ENCODE measurements around the gene NOL4L. TPM values are rescaled to one million over a fixed set of nuclear protein-coding genes. Genes with fewer than 3 reads are reported as not detected.

The NOL4L gene
- total RNA-seq, 2 experiments from 2014 or later, result 53.1 to 55.6 TPM

DNA sequence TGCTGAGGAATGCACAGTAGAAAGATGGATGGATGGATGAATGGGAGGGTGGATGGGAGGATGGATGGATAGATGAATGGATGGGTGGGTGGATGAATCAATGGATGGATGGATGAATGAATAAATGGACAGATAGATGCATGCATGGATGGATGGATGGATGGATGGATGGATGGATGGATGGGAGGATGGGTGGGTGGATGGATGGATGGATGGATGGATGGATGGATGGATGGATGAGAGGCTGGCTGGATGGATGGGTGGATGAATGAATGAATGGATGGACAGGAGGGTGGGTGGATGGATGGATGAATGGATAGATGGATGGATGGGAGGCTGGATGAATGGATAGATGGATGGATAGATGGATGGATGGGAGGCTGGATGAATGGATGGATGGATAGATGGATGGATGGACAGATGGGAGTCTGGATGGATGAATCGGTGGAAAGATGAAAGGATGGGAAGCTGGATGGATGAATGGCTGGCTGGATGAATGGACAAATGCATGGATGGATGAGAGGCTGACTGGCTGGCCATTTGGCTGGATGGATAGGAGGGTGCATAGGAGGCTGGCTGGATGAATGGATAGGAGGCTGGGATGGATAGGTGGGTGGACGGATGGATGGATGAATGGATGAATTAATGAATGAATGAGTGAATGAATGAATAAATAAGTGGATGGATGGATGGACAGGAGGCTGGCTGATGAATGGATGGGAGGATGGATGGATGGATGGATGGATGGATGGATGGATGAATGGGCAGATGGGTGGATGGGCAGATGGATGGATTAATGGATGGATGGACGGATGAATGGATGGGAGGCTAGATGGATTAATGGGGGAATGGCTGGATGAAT, 28.3 kb upstream of the NOL4L start:
- ChIA-PET POLR2A (no interaction called here), CTCF (no interaction called here)
- intact Hi-C loops (cut with DNase I, micrococcal nuclease), result no loop called here
- Histone ChIP-seq H3K27me3 (ENCODE audit: control insufficient read depth in 1 of 2, insufficient read depth in 2 of 2, low read length in 2 of 2) (no peaks in the 10 kb centered on the region), H3K36me3 (ENCODE audit: insufficient read depth, low read length) (no peaks in the 10 kb centered on the region), H3K4me1 (ENCODE audit: insufficient read depth, low read length) (peaks cover 17% of the 10 kb centered on the region), H3K9me3 (ENCODE audit: control insufficient read depth in 1 of 2, insufficient read depth in 1 of 2, low read length in 2 of 2) (no peaks in the 10 kb centered on the region), H3K4me3 (ENCODE audit: low read length) (no peak overlapping the region), H3K27ac (ENCODE audit: low read depth in 1 of 2, low read length in 2 of 2) (no peak overlapping the region)
- Mint-ChIP-seq H3K27me3 (no peaks in the 10 kb centered on the region), H3K9me3 (no peaks in the 10 kb centered on the region), H3K27ac (no peak overlapping the region), H3K4me1 (ENCODE audit: low read depth) (peaks cover 26% of the 10 kb centered on the region), H3K36me3 (ENCODE audit: low read depth) (no peaks in the 10 kb centered on the region), H3K4me3 (no peak overlapping the region)
- no peak for ATAC-seq (ENCODE audit: poor library complexity)
- TF ChIP-seq, protein P1, sequence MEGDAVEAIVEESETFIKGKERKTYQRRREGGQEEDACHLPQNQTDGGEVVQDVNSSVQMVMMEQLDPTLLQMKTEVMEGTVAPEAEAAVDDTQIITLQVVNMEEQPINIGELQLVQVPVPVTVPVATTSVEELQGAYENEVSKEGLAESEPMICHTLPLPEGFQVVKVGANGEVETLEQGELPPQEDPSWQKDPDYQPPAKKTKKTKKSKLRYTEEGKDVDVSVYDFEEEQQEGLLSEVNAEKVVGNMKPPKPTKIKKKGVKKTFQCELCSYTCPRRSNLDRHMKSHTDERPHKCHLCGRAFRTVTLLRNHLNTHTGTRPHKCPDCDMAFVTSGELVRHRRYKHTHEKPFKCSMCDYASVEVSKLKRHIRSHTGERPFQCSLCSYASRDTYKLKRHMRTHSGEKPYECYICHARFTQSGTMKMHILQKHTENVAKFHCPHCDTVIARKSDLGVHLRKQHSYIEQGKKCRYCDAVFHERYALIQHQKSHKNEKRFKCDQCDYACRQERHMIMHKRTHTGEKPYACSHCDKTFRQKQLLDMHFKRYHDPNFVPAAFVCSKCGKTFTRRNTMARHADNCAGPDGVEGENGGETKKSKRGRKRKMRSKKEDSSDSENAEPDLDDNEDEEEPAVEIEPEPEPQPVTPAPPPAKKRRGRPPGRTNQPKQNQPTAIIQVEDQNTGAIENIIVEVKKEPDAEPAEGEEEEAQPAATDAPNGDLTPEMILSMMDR (IDR thresholded peaks at IDR 0.05), result no peak
- DNase-seq, result no peak

DNA sequence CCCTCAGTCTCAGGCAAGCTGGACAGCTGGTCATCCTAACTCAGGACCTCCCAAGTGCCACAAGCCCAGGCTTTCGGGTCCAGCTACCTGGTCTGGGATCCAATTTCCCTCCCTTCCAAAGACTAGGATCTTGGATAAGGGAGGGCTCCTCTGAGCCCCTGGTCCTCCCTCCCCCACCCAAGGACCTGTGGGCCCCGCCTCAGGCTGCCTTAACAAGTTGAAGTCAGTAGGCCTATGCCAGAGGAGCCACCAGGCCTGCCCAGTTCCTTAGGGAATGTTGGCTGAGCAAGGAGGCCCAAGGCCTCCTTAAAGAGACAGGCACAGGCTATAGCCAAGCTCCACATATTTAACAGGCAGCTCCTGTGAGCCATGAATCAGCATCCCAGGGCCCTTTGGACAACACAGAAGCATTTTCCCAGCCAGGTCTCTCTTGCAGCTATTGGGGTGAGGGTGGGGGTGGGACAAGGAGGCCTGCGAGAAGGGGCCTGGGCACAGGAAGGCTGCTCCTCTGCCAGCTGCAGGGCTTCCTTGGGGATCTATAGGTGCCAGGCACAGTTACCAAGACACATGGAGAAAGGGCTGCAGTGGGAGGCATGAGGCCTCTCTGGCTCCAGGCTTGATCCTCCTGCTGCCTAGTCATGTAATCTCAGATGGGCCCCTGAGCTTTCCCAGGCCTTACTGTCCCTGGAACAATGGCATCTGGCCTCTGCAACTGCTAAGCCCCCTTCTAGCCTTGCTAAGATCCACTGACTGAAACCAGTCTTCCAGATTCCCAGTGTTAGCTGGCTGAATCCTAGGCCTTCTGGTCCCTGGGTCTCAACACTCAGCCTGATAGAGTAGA, 27.4 kb upstream of the NOL4L start:
- Mint-ChIP-seq H3K4me3 (no peak overlapping the region), H3K9me3 (no peaks in the 10 kb centered on the region), H3K36me3 (ENCODE audit: low read depth) (no peaks in the 10 kb centered on the region), H3K27me3 (no peaks in the 10 kb centered on the region), H3K4me1 (ENCODE audit: low read depth) (peaks cover 26% of the 10 kb centered on the region), H3K27ac (no peak overlapping the region)
- no peak for ATAC-seq (ENCODE audit: poor library complexity)
- TF ChIP-seq, protein P1 (IDR thresholded peaks at IDR 0.05), result no peak
- Histone ChIP-seq H3K4me3 (ENCODE audit: low read length) (no peak overlapping the region), H3K4me1 (ENCODE audit: insufficient read depth, low read length) (peaks cover 17% of the 10 kb centered on the region), H3K9me3 (ENCODE audit: control insufficient read depth in 1 of 2, insufficient read depth in 1 of 2, low read length in 2 of 2) (no peaks in the 10 kb centered on the region), H3K27ac (ENCODE audit: low read depth in 1 of 2, low read length in 2 of 2) (no peak overlapping the region), H3K27me3 (ENCODE audit: control insufficient read depth in 1 of 2, insufficient read depth in 2 of 2, low read length in 2 of 2) (no peaks in the 10 kb centered on the region), H3K36me3 (ENCODE audit: insufficient read depth, low read length) (no peaks in the 10 kb centered on the region)
- intact Hi-C loops (cut with DNase I, micrococcal nuclease), result no loop called here
- ChIA-PET POLR2A (no interaction called here), CTCF (no interaction called here)
- no peak for DNase-seq

DNA sequence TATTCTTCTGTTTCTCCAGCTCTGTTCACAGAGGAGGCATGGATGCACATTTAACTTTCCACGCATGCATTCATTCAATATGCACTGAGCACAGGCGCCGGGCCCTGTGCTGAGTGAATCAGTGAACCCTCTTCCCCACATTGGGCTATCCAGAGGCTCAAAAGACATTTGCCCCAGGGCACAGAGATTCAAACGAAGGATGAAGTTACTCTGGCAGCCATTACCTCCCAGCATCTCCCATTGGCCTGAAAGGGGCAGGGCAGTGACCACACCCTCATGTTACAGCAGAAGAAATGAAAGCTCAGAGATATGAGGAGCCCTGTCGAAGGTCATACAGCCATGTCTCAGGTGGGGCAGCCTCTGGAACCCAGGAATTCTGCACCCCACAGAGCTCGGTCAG, 26.7 kb upstream of the NOL4L start:
- Histone ChIP-seq H3K27ac (ENCODE audit: low read depth in 1 of 2, low read length in 2 of 2) (no peak overlapping the region), H3K36me3 (ENCODE audit: insufficient read depth, low read length) (no peaks in the 10 kb centered on the region), H3K4me1 (ENCODE audit: insufficient read depth, low read length) (peaks cover 17% of the 10 kb centered on the region), H3K9me3 (ENCODE audit: control insufficient read depth in 1 of 2, insufficient read depth in 1 of 2, low read length in 2 of 2) (no peaks in the 10 kb centered on the region), H3K4me3 (ENCODE audit: low read length) (no peak overlapping the region), H3K27me3 (ENCODE audit: control insufficient read depth in 1 of 2, insufficient read depth in 2 of 2, low read length in 2 of 2) (no peaks in the 10 kb centered on the region)
- TF ChIP-seq, protein P1 (IDR thresholded peaks at IDR 0.05), result no peak
- no peak overlapping the region for H3K4me3 Mint-ChIP-seq
- ChIA-PET POLR2A (no interaction called here), CTCF (no interaction called here)
- H3K27ac Mint-ChIP-seq, result no peak overlapping the region
- no peaks in the 10 kb centered on the region for H3K9me3 Mint-ChIP-seq
- H3K36me3 Mint-ChIP-seq (ENCODE audit: low read depth), result no peaks in the 10 kb centered on the region
- DNase-seq, result no peak
- no peaks in the 10 kb centered on the region for H3K27me3 Mint-ChIP-seq
- no peak for ATAC-seq (ENCODE audit: poor library complexity)
- peaks cover 26% of the 10 kb centered on the region for H3K4me1 Mint-ChIP-seq (ENCODE audit: low read depth)
- intact Hi-C loops (cut with DNase I, micrococcal nuclease), result no loop called here
